ENCODE results near the gene KIAA1328.

Gene KIAA1328

DNA sequence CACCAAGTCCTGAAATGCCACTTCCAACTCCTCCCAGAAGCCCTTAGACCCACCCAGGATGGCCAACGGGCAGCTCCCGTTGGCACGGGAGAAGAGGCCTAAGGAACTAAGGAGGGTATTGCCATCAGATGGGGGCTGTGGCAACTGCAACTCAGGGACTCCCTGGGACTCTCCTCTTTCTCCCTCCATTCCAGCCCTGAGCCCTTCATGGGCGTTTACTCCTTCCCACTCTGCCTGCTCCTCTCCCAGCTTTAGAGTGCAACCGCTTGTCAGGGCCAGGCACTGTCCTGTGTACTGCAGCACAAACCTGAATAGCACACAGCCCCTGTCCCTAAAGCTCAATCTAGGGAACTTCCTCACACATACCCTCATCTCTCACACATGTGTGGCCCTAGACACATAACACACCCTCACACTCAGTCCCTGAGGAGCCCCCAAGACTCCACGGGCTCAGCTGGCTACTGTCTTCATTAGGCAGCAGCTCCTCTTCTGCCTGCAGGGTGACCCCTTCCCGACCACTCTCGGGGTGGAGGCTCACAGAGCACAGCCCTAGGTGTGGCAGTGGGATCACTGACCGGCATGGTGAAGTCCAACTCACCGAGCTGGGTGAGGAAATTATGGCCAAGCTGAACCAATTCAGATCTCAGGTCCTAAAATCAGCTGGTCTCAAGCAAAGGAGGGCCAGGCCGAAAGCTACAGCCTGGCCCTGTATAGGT, 420.4 kb downstream of the KIAA1328 start:
- no peak for FAIRE-seq
- DNase-seq (ENCODE audit: insufficient read length, low spot score): no peak

DNA sequence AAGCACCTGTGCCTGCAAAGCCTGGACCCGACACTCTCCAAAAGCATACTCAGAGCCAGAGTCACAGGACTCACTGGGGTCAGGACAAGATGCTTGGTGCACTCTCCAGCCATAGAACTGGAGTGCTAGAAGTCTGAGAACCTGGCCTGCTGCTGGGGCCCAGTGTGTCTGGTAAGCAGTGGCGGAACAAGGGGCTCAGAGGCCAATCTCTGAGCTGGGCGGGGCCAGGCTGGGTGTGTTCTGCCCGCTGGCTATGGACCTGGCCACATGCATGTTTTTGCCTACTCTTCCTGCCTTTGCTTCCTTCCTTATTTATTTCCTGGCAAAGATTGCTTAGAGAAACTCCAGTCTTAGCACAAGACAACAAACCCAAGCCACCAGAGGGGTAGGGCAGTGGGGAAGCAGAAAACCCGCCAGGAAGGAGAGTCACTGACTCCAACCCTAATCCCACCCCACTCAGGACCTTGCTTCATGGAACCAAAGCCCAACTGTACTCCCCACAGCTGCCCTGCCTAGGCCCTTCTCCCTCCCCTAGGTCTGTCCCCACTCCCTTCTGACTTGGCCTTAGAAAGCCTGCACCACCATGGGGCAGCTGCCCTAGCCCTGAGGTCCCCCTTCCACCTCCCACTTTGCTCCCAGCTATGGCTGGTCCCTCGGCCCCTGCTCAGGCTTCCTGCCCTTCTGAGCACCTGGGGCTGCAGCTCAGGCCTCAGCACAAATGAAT, 421.1 kb downstream of the KIAA1328 start:
- DNase-seq (ENCODE audit: insufficient read length, low spot score) (no peak), FAIRE-seq (no peak)

DNA sequence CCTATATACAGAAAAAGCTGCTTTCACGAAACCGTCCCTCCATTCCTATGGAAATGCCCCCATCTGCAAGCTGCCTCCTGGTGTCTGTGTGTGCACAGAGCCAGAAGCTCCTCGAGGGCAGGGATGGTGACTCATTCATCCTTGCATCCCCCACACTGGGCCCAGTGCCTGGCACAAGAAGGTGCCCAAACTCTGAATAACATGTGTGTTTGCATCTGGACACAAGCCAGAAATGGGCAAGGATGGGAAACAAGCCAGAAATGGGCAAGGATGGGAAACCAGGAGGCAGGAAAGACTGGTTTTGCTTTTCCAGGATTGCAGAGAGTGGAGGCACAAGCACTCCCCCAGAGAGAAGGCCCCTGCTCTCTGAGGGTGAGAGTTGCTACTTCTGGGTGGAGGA, 422.8 kb downstream of the KIAA1328 start:
- DNase-seq (ENCODE audit: insufficient read length, low spot score) (no peak), FAIRE-seq (no peak)

- DNase-seq (ENCODE audit: insufficient read length, low spot score): no peak
- FAIRE-seq: no peak
These were observed 423.4 kb downstream of the KIAA1328 start for GRCh38 chr18:37252342-37252741.

GRCh38 chr18:37252854-37253393, 424.0 kb downstream of the KIAA1328 start:
- no peak for FAIRE-seq
- DNase-seq (ENCODE audit: insufficient read length, low spot score): no peak

DNA sequence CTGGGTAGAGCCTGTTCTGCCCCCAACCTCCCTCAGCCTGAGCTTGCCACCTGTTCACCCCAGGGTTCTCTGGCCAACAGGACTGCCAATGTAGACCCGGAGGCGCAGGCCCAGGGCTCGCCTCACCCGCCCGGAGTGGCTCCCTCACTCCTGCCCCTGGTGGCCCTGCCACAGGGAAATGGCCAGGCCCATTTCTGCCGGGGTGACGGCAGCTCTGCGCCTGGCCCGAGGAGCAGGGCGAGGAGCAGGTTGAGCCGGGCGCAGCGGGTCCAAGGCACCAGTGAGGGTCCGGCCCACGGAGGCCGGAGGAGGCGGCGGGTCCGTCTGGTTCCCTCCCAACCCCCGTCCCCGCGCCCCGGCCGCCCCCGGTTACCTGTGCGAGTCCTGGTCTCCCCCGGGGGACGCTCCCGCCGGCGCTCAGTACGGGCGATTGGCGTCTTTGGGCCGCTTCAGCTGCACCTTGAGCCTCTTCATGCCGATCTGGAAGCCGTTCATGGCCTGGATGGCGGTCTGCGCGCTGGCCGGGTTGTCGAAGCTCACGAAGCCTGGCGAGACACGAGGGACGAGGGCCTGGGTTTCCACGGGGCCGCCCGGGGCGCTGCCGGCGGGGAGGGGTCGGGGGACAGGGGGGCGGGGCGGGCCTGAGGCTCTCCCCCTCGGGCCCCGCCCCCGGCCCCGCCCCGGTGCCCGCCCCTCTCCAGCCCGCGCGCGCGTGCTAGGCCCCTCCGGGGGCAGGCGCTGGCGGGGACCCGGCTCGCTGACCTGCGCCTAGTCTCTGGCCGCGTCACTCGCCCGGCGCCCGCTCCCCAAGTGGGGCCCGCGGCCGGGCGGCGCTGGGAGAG, 424.7 kb downstream of the KIAA1328 start:
- no peak for FAIRE-seq
- peak; percentile 40 for DNase-seq (ENCODE audit: insufficient read length, low spot score)

DNA sequence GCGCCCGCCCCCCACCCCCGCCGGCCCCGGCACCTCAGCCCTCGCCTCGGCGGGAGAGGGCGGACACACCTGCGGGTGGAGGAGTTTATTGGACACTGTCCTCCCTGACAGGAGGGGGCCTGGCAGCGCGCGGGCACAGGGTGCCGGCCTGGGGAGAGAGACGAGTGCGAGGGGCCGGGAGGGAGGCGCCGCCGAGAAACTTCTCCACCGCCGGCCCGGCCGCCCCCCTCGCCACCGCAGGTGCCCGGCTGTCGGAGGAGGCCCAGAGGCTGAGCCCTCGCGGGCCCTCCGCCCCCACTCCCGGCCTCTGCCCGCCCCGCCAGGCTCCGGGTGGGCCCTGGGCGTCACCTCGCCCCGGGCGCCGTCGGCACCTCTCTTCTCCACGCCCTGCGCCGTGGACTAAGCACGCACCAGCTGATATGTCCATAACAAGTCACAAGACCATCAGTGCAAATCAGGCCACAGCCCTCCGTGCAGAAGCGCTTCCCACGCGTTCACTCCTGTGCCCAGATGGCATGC, 425.4 kb downstream of the KIAA1328 start:
- DNase-seq (ENCODE audit: insufficient read length, low spot score) (no peak), FAIRE-seq (no peak)

DNA sequence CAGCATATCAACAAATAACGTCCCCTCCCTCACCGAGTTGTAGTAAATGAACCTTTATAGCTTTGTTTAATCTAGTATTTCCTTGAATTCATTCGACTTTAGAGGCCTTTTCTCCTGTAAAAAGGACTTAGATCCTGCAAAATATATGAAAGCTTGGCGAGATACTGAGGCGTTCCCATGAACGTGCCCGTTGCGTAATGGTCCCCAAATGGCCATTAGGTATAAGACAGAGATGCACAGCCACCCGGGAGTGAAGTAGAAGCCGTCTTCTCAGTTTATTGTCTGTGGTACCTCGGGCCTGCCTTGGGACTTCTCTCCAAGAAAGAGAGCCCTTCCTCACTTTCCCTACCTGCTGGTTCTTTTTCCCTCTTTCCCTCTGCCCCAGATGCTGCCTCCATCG, 426.0 kb downstream of the KIAA1328 start:
- DNase-seq (ENCODE audit: insufficient read length, low spot score) (no peak), FAIRE-seq (no peak)

DNA sequence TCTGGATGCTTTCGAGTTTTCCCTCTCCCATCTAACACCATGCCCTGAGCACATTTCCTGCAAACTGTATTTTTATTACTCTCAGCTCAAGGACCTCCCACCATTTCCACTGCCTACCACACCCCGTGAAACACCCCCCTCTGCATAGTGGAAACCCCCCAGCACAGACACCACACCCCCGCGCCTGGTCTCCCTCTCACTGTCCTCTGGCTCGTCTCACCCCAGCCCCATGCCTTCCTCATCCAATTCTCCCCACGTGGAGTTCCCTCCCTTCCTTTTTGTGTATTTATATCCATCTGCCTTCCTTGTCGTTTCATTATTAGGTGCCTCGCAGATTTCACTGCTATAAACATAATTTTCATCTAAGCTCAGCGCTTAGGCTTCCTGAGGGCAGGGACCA, 429.2 kb downstream of the KIAA1328 start:
- FAIRE-seq (no peak), DNase-seq (ENCODE audit: insufficient read length, low spot score) (no peak)

DNA sequence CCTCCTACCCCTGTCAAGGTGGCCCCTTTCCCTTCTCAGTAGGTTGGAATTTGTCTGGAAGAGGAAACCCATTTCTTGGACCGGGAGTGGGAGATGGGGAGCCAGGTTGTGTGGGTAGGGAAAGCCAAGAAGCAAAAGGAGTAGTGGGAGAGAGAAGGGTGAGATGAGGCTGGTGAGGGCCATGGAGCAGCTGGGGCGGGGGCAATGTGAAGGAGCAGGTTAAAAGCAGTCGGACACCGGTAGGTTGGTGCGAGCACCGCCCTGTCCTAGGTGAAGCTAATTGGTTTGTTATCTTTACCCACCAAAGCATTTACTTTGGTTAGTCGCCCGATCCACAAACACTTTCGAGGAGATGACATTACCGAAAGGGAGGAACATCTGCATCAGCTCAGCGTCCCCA, 429.9 kb downstream of the KIAA1328 start:
- DNase-seq (ENCODE audit: insufficient read length, low spot score) (no peak), FAIRE-seq (no peak)

DNA sequence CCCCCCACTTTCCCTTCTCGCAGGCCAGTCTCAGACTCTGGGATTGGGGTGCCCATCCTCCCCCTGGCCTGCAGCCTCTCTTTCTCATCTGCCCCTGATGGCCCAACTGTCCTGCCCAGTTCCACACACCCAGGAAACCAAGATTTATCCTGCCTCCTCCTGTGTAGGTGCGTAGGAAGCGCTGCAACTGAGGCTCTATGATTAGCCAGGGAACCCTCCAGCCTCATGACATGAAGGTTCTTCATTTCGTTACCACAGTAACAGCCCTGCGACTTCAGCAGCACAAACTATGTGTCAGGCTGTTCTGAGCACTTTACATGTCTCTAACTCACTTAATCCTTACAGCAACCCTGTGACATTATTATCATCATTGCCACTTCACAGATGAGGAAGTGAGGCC, 430.8 kb downstream of the KIAA1328 start:
- FAIRE-seq: no peak
- DNase-seq (ENCODE audit: insufficient read length, low spot score): no peak

- FAIRE-seq (no peak), DNase-seq (ENCODE audit: insufficient read length, low spot score) (no peak)
These were observed 431.6 kb downstream of the KIAA1328 start for GRCh38 chr18:37260367-37261093.

GRCh38 chr18:37261246-37261840, 432.4 kb downstream of the KIAA1328 start:
- DNase-seq (ENCODE audit: insufficient read length, low spot score) (no peak), FAIRE-seq (no peak)

DNA sequence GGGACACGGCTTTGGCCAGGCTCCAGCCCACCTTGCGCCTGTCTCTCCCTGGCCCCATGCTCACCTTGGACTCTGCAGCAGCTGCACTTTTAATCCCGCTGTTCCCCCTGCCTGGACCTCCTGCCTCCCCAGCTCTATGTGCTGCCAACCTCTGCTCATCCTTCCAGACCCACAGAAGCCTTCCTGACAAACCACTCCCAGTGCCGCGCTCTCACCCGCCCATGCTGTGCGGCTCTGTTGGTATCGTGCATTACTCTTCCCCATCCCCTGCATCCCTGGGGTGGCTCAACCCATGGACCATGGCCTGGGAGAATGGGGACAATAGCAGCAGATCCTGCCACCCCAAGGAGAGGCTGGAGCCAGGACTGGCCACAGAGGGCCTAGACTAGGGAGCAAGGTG, 433.1 kb downstream of the KIAA1328 start:
- DNase-seq (ENCODE audit: insufficient read length, low spot score) (no peak), FAIRE-seq (no peak)

DNA sequence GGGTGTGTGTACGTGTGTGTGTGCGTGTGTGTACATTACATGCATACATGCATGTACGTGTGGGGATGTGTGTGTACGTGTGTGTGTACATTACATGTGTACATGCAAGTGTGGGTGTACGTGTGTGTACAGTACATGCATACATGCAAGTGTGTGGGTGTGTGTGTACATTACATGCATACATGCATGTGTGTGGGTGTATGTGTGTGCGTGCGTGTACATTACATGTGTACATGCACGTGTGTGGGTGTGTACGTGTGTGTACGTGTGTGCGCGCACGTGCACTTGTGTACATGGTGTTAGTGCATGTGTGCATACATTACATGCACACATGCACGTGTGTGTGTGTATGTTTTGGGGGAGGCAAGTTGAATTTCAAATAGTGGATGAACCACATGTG, 436.0 kb downstream of the KIAA1328 start:
- FAIRE-seq: no peak
- no peak for DNase-seq (ENCODE audit: insufficient read length, low spot score)

DNA sequence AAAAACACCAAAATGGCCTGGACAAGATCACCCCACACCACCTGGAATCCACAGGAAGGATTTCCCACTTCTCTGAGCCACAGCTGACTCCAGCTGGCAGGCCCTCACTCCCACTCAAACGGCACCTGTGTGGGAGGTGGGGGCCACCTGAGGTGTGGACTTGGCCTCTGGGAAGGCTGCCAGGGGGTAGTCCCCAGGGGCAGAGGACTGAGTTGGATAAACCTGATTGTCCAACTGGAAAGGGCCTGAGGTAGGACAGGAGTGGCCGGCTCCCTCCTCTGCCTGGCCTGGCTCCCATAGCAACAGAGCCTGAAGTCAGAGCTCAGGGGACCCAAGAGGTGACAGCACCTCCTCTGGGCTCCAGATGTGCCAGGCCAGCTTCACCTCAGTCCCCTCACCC, 436.5 kb downstream of the KIAA1328 start:
- FAIRE-seq (no peak), DNase-seq (ENCODE audit: insufficient read length, low spot score) (no peak)

DNA sequence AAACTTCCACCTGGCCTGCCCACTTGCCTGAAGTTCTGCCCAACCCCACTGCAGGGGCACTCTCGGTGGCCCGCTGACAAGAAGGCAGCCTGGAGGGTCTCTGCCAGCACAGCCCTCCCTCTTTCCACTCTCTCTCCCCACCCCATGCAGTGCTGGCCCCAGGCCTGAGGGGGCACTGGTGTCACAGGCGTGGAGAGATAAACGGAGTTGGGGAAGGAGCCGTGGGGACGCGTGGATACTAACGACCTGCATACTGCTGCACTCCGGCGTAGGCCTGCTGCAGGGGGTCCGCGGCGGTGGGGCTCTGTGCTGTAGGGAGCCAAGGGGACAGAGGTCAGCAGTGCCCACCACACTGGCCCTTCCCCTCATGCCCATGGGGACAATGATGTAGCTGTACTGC, 437.4 kb downstream of the KIAA1328 start:
- no peak for FAIRE-seq
- DNase-seq (ENCODE audit: insufficient read length, low spot score): no peak

DNA sequence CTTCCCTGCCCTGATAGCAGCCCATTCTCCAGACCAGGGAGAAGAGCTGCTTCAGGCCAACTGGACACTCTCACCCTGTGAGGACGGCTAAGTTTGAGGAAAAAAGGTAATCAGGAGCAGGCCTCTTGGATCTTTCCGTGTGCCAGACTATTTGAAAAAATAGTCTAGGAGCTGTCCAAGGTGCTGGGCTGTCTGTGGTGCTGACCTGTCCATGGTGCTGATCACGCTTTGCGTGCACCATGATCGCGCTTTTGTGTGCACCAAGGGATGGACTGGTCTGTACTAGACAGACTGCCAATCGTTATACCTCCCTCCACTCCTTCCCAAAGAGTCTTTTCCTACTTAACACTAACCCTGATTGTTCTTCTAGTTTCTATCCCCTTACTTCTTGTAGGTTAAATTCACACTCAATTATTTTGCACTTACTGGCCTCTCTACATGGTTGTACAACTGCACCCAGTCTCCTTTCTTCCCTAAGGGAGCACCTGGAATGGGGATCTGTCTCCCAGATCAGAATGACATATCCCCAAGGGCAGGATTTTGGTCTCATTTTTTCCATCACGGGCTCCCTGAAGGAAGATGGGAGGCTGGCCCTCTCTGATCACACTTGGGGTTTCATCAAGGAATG, 441.2 kb downstream of the KIAA1328 start:
- no peak for FAIRE-seq

DNA sequence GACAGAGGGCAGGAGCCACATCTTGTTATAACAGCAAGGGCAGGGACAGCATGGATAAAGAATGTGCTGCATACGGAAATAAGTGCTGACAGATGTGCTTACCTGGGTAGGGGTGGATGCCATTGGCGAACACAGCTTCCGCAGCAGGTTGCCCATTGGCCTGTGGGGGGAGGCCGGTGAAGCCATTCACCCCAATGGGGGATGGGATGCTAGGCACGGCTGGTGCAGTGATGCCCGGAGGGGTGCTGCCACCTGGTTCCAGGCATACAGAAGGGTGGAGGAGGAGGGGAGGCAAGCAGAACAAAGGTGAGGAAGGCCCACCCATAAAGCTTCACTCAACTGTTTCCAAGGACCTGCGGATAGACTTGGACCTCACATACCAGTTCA, 441.7 kb downstream of the KIAA1328 start:
- FAIRE-seq (no peak), DNase-seq (ENCODE audit: insufficient read length, low spot score) (no peak)

More for the DNA sequence above, 441.2 kb downstream of the KIAA1328 start:
- peak; percentile 40 for DNase-seq (ENCODE audit: insufficient read length, low spot score)

DNA sequence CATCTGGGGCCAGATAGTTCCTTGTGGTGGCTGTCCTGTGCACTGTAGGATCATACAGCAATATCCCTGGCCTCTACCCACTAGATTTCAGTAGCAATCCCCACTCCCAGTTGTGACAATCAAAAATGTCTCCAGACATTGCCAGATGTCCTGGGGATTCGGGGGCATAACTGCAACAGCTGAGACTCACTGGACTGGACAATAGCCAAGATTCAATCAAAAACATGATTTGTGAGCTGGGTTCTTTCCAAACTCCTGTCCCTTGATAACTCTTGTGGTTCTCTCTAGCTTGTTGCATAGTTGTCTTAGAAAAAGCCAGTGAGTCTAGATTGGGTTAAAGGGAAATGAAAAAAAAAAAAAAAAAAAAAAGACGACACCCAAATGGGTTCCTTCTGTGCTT, 443.3 kb downstream of the KIAA1328 start:
- FAIRE-seq: no peak
- DNase-seq (ENCODE audit: insufficient read length, low spot score): no peak
